GM23248 (cell line): ENCODE measurements around the gene ECSCR.
"Not testable (repeated sequence)": the region's sequence is repeated elsewhere in the genome, so short reads cannot be mapped to it uniquely, and the experiment has no call there.

Experiments
- EZH2 ChIP-seq: fragments of 200-600 bp; sonication (generic); IDR thresholded peaks from 2 replicates; pipeline ENCODE4 v1.6.1; 2018; ENCODE audit warnings: antibody characterized with exemption, mild to moderate bottlenecking; ENCODE audit not compliant: insufficient read depth, poor library complexity, severe bottlenecking
- EZH2phosphoT487 ChIP-seq: fragments of 200-600 bp; sonication (generic); IDR thresholded peaks from 2 replicates; pipeline ENCODE4 v1.6.1; 2018; ENCODE audit warnings: antibody characterized with exemption, moderate library complexity, mild to moderate bottlenecking, low read depth; ENCODE audit not compliant: insufficient read depth

GRCh38 chr5:139440416-139440815 lies 22.1 kb downstream of the ECSCR start:
- not testable (repeated sequence) for TF ChIP-seq EZH2, EZH2phosphoT487
